Stimulated activated effector memory CD8-positive, alpha-beta T cell treated with anti-CD3 and anti-CD28 coated beads, Interleukin-12 subunit alpha, Interleukin-12 subunit beta, amount 100 ng/mL, for 72 hours (primary cell): ENCODE data around the gene TOX2.

ENCODE experiments used
- ATAC-seq: fragments of 150-1000 bp; cut with Tn5 transposase; 2 replicates; pipeline ENCODE4 v1.10.0; 2021
- DNase-seq, 2 donors: peaks; one replicate each; pipeline ENCODE4 v3.0.0; 2021 to 2022; ENCODE audit warnings: low spot score in 2 of 2
- H3K27ac Mint-ChIP-seq: one replicate; pipeline ENCODE4 v1.8.0; 2022; ENCODE audit warnings: mild to moderate bottlenecking, mixed read lengths
- H3K36me3 Mint-ChIP-seq: one replicate; pipeline ENCODE4 v1.8.0; 2022; ENCODE audit warnings: mild to moderate bottlenecking, mixed read lengths
- H3K4me1 Mint-ChIP-seq: one replicate; pipeline ENCODE4 v1.8.0; 2022; ENCODE audit warnings: mixed read lengths
- H3K4me3 Mint-ChIP-seq: one replicate; pipeline ENCODE4 v1.8.0; 2022; ENCODE audit warnings: mild to moderate bottlenecking, mixed read lengths
- H3K9me3 Mint-ChIP-seq: one replicate; pipeline ENCODE4 v1.8.0; 2022; ENCODE audit warnings: mixed read lengths

Gene TOX2

GRCh38 chr20:44110816-44111568 lies 196.3 kb downstream of the TOX2 start:
- peaks cover 2% of the 10 kb centered on the region for H3K9me3 Mint-ChIP-seq
- DNase-seq (no peak), ATAC-seq (no peak)
- no peak overlapping the region for H3K4me3 Mint-ChIP-seq
- no peak overlapping the region for H3K27ac Mint-ChIP-seq
- no peaks in the 10 kb centered on the region for H3K4me1 Mint-ChIP-seq
- H3K36me3 Mint-ChIP-seq, result no peaks in the 10 kb centered on the region

GRCh38 chr20:44111712-44112335 lies 197.2 kb downstream of the TOX2 start:
- Mint-ChIP-seq H3K36me3 (no peaks in the 10 kb centered on the region), H3K27ac (no peak overlapping the region), H3K4me3 (no peak overlapping the region), H3K4me1 (no peaks in the 10 kb centered on the region), H3K9me3 (peaks cover 2% of the 10 kb centered on the region)
- ATAC-seq, result no peak
- DNase-seq, result no peak

- no peak for DNase-seq
- no peak overlapping the region for H3K4me3 Mint-ChIP-seq
- H3K27ac Mint-ChIP-seq, result no peak overlapping the region
- no peak for ATAC-seq
- H3K4me1 Mint-ChIP-seq, result no peaks in the 10 kb centered on the region
- peaks cover 2% of the 10 kb centered on the region for H3K9me3 Mint-ChIP-seq
- no peaks in the 10 kb centered on the region for H3K36me3 Mint-ChIP-seq
Measured at GRCh38 chr20:44112456-44112855, 197.8 kb downstream of the TOX2 start.

- Mint-ChIP-seq H3K9me3 (no peaks in the 10 kb centered on the region), H3K4me1 (no peaks in the 10 kb centered on the region), H3K27ac (no peak overlapping the region), H3K36me3 (no peaks in the 10 kb centered on the region), H3K4me3 (no peak overlapping the region)
- no peak for ATAC-seq
- no peak for DNase-seq
Measured at GRCh38 chr20:44112889-44113617, 198.4 kb downstream of the TOX2 start.

GRCh38 chr20:44113618-44114376 lies 199.1 kb downstream of the TOX2 start:
- DNase-seq (no peak), ATAC-seq (no peak)
- Mint-ChIP-seq H3K9me3 (no peaks in the 10 kb centered on the region), H3K27ac (no peak overlapping the region), H3K4me3 (no peak overlapping the region), H3K4me1 (no peaks in the 10 kb centered on the region), H3K36me3 (no peaks in the 10 kb centered on the region)

GRCh38 chr20:44115181-44115580 lies 200.5 kb downstream of the TOX2 start:
- no peak for DNase-seq
- Mint-ChIP-seq H3K4me1 (no peaks in the 10 kb centered on the region), H3K9me3 (no peaks in the 10 kb centered on the region), H3K27ac (no peak overlapping the region), H3K4me3 (no peak overlapping the region), H3K36me3 (no peaks in the 10 kb centered on the region)
- no peak for ATAC-seq

GRCh38 chr20:44115762-44116644 lies 201.4 kb downstream of the TOX2 start:
- DNase-seq (no peak), ATAC-seq (no peak)
- Mint-ChIP-seq H3K4me1 (no peaks in the 10 kb centered on the region), H3K36me3 (no peaks in the 10 kb centered on the region), H3K9me3 (no peaks in the 10 kb centered on the region), H3K4me3 (no peak overlapping the region), H3K27ac (no peak overlapping the region)

- ATAC-seq (no peak), DNase-seq (no peak)
- Mint-ChIP-seq H3K27ac (no peak overlapping the region), H3K9me3 (no peaks in the 10 kb centered on the region), H3K4me3 (no peak overlapping the region), H3K36me3 (no peaks in the 10 kb centered on the region), H3K4me1 (no peaks in the 10 kb centered on the region)
Measured at GRCh38 chr20:44117296-44118184, 202.9 kb downstream of the TOX2 start.

GRCh38 chr20:44118185-44119033 lies 203.8 kb downstream of the TOX2 start:
- Mint-ChIP-seq H3K9me3 (no peaks in the 10 kb centered on the region), H3K4me3 (no peak overlapping the region), H3K27ac (no peak overlapping the region), H3K4me1 (no peaks in the 10 kb centered on the region), H3K36me3 (no peaks in the 10 kb centered on the region)
- DNase-seq, result no peak
- ATAC-seq, result no peak
